GM12878 (cell line): ENCODE results near the gene BBS10. TPM values are rescaled to one million over a fixed set of nuclear protein-coding genes. Genes with fewer than 3 reads are reported as not detected.
A peak's percentile ranks its signal among the peaks of the same experiment; 100 is the strongest.

ENCODE experiments used
- ASH2L ChIP-seq: fragments of 300-600, 200-600 bp; sonication (generic); IDR thresholded peaks from 2 replicates; pipeline ENCODE4 v1.6.1; 2017; ENCODE audit warnings: low read depth, mild to moderate bottlenecking, borderline replicate concordance
- CBX5 ChIP-seq: sonication (generic); IDR thresholded peaks from 2 replicates; pipeline ENCODE4 v1.6.1; 2016; ENCODE audit warnings: low read depth, moderate library complexity, mild to moderate bottlenecking, inconsistent platforms
- CHD4 ChIP-seq: fragments of 200-600 bp; sonication (generic); IDR thresholded peaks from 2 replicates; pipeline ENCODE4 v1.6.1; 2016; ENCODE audit warnings: mild to moderate bottlenecking
- ESRRA ChIP-seq: IDR thresholded peaks from 2 replicates; pipeline ENCODE4 v1.6.1; 2012; ENCODE audit warnings: mild to moderate bottlenecking, low read length, improper control_type of control experiment
- FOS ChIP-seq: IDR thresholded peaks from 3 replicates; pipeline ENCODE4 v1.6.1; 2011; ENCODE audit warnings: borderline replicate concordance; ENCODE audit not compliant: insufficient read length; ENCODE audit errors: extremely low read depth
- FOXM1 ChIP-seq: IDR thresholded peaks from 2 replicates; pipeline ENCODE4 v1.6.1; 2012; ENCODE audit warnings: low read depth, mild to moderate bottlenecking, inconsistent platforms, low read length, moderate library complexity
- GABPA ChIP-seq: IDR thresholded peaks from 2 replicates; pipeline ENCODE4 v1.6.1; 2014; ENCODE audit warnings: antibody characterized with exemption, low read depth, mild to moderate bottlenecking, inconsistent platforms
- HDAC6 ChIP-seq: fragments of 200-600 bp; sonication (generic); IDR thresholded peaks from one replicate; pipeline ENCODE4 v1.8.0; 2017; ENCODE audit warnings: antibody characterized with exemption; ENCODE audit not compliant: unreplicated experiment
- HDGF ChIP-seq: fragments of 450-650 bp; IDR thresholded peaks from 2 replicates; pipeline ENCODE4 v1.6.1; 2016; ENCODE audit warnings: antibody characterized with exemption
- JUND ChIP-seq: IDR thresholded peaks from 2 replicates; pipeline ENCODE4 v1.6.1; 2012; ENCODE audit warnings: low read depth, mild to moderate bottlenecking, low read length, improper control_type of control experiment, moderate library complexity
- KLF5 ChIP-seq: fragments of 450-650 bp; IDR thresholded peaks from 2 replicates; pipeline ENCODE4 v1.6.1; 2014; ENCODE audit warnings: mild to moderate bottlenecking; ENCODE audit not compliant: partially characterized antibody
- POLR2AphosphoS2 ChIP-seq: IDR thresholded peaks from 2 replicates; pipeline ENCODE4 v1.6.1; 2011; ENCODE audit warnings: low read depth, mild to moderate bottlenecking, low read length, improper control_type of control experiment, moderate library complexity
- POU2F2 ChIP-seq: IDR thresholded peaks from 3 replicates; pipeline ENCODE4 v1.6.1; 2011; ENCODE audit warnings: low read depth, mild to moderate bottlenecking, low read length, borderline replicate concordance
- RBBP5 ChIP-seq: fragments of 200-600 bp; sonication (generic); conservative IDR thresholded peaks from 2 replicates; pipeline ENCODE4 v1.6.1; 2016
- STAT3 ChIP-seq: IDR thresholded peaks from 2 replicates; pipeline ENCODE4 v1.6.1; 2011; ENCODE audit warnings: low read depth, low read length, improper control_type of control experiment
- ZBTB40 ChIP-seq: fragments of 450-650 bp; IDR thresholded peaks from 2 replicates; pipeline ENCODE4 v1.6.1; 2016; ENCODE audit warnings: mild to moderate bottlenecking, moderate library complexity, borderline replicate concordance
- ZNF217 ChIP-seq: fragments of 450-650 bp; IDR thresholded peaks from 2 replicates; pipeline ENCODE4 v1.6.1; 2017; ENCODE audit warnings: antibody characterized with exemption, mild to moderate bottlenecking
- polyA plus RNA-seq, 11 experiments: library from polyadenylated mRNA; depleted of rRNA in 4 of 11; unstranded in 6 of 11; stranded (reverse) in 5 of 11; fragments of >200 nt; fragmentation: Nextera tagmentation in 4 of 11; fragmentation: Illumina TruSeq in 1 of 11; extraction: Ambion mirVana in 4 of 11; extraction: Trizol in 1 of 11; gene quantifications; 1 replicate in 1 of 11; 2 replicates in 10 of 11; pipeline versions ENCODE4 v1.2.1 to v1.2.3, GENCODE V29; 2011 to 2016; ENCODE audit warnings: inconsistent platforms in 2 of 11, missing spikeins in 2 of 11, low read depth in 1 of 11
- total RNA-seq, 4 experiments: library from RNA; depleted of rRNA in 3 of 4; stranded (reverse); fragments of >200 nt in 3 of 4; fragmentation: Illumina TruSeq in 1 of 4; extraction: Trizol in 1 of 4; gene quantifications; 2 replicates each; pipeline versions ENCODE4 v1.2.1 to v1.2.3, GENCODE V29; 2013 to 2021
- TF ChIP-seq, protein P1 (sequence below), 3 experiments: IDR thresholded peaks in 2 of 3; conservative IDR thresholded peaks in 1 of 3; 2 replicates each; pipeline ENCODE4 v1.5.1; 2011; ENCODE audit warnings: low read depth in 3 of 3, low read length in 3 of 3, mild to moderate bottlenecking in 3 of 3, control low read depth in 2 of 3, moderate library complexity in 2 of 3, inconsistent platforms in 1 of 3, mixed read lengths in 1 of 3; ENCODE audit not compliant: control insufficient read depth in 2 of 3, insufficient read depth in 1 of 3; ENCODE audit errors: extremely low read depth in 1 of 3
- TF ChIP-seq, protein P2 (sequence below): fragments of 450-650 bp; formaldehyde crosslinking; IDR thresholded peaks from 2 replicates; pipeline ENCODE4 v1.4.0; 2022; ENCODE audit warnings: mild to moderate bottlenecking, moderate library complexity
- TF ChIP-seq, protein P3 (sequence below): IDR thresholded peaks from 2 replicates; pipeline ENCODE4 v1.6.1; 2011; ENCODE audit warnings: low read depth, mild to moderate bottlenecking, low read length, moderate library complexity, borderline replicate concordance; ENCODE audit errors: extremely low read depth

Gene BBS10
- total and polyA plus RNA-seq, 10 of the 15 experiments (the other 5 are each of a cell fraction or from before 2014, with no cell fraction given) = 1.2 to 9.8 (median 5.9) TPM

GRCh38 chr12:76348079-76348901, at the start of gene BBS10 (continued):
- TF ChIP-seq, protein P1, sequence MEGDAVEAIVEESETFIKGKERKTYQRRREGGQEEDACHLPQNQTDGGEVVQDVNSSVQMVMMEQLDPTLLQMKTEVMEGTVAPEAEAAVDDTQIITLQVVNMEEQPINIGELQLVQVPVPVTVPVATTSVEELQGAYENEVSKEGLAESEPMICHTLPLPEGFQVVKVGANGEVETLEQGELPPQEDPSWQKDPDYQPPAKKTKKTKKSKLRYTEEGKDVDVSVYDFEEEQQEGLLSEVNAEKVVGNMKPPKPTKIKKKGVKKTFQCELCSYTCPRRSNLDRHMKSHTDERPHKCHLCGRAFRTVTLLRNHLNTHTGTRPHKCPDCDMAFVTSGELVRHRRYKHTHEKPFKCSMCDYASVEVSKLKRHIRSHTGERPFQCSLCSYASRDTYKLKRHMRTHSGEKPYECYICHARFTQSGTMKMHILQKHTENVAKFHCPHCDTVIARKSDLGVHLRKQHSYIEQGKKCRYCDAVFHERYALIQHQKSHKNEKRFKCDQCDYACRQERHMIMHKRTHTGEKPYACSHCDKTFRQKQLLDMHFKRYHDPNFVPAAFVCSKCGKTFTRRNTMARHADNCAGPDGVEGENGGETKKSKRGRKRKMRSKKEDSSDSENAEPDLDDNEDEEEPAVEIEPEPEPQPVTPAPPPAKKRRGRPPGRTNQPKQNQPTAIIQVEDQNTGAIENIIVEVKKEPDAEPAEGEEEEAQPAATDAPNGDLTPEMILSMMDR (IDR thresholded peaks at IDR 0.05 in 2 of 3, conservative IDR thresholded peaks at IDR 0.05 in 1 of 3; ENCODE audit: control insufficient read depth in 2 of 3, extremely low read depth in 1 of 3, insufficient read depth in 1 of 3, low read depth in 3 of 3, low read length in 3 of 3) = peak in 2 of 3 experiments; percentile 22 to 39; a peak in 3 of 6 replicates
- TF ChIP-seq FOS = peak; percentile 7
- peak; percentile 35 for TF ChIP-seq HDAC6
- no peak for TF ChIP-seq STAT3
- no peak for TF ChIP-seq ZNF217
- peak; percentile 98 for TF ChIP-seq GABPA
- TF ChIP-seq KLF5 = peak; percentile 38
- no peak for TF ChIP-seq FOXM1
- TF ChIP-seq ESRRA = no peak
- 0 out of 2 replicates have a peak, but pooled peaks have one; percentile 17 for TF ChIP-seq CBX5
- TF ChIP-seq, protein P2, sequence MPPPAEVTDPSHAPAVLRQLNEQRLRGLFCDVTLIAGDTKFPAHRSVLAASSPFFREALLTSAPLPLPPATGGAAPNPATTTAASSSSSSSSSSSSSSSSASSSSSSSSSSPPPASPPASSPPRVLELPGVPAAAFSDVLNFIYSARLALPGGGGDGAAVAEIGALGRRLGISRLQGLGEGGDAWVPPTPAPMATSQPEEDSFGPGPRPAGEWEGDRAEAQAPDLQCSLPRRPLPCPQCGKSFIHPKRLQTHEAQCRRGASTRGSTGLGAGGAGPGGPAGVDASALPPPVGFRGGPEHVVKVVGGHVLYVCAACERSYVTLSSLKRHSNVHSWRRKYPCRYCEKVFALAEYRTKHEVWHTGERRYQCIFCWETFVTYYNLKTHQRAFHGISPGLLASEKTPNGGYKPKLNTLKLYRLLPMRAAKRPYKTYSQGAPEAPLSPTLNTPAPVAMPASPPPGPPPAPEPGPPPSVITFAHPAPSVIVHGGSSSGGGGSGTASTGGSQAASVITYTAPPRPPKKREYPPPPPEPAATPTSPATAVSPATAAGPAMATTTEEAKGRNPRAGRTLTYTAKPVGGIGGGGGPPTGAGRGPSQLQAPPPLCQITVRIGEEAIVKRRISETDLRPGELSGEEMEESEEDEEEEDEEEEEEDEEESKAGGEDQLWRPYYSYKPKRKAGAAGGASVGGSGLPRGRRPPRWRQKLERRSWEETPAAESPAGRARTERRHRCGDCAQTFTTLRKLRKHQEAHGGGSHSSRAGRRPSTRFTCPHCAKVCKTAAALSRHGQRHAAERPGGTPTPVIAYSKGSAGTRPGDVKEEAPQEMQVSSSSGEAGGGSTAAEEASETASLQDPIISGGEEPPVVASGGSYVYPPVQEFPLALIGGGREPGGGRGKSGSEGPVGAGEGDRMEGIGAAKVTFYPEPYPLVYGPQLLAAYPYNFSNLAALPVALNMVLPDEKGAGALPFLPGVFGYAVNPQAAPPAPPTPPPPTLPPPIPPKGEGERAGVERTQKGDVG (CRISPR knock-in tag) = no peak
- 0 out of 2 replicates have a peak, but pooled peaks have one; percentile 16 for TF ChIP-seq JUND
- no peak for TF ChIP-seq ASH2L
- peak; percentile 41 for TF ChIP-seq POU2F2
- TF ChIP-seq RBBP5 = no peak
- peak; percentile 73; the same call in 1 of the 2 replicates for TF ChIP-seq POLR2AphosphoS2
- TF ChIP-seq, protein P3, sequence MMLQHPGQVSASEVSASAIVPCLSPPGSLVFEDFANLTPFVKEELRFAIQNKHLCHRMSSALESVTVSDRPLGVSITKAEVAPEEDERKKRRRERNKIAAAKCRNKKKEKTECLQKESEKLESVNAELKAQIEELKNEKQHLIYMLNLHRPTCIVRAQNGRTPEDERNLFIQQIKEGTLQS = no peak
- TF ChIP-seq ZBTB40 = peak; percentile 97
- no peak for TF ChIP-seq HDGF
- TF ChIP-seq CHD4 = no peak
